ENCODE data around the gene ACVR2A.

Gene ACVR2A

DNA sequence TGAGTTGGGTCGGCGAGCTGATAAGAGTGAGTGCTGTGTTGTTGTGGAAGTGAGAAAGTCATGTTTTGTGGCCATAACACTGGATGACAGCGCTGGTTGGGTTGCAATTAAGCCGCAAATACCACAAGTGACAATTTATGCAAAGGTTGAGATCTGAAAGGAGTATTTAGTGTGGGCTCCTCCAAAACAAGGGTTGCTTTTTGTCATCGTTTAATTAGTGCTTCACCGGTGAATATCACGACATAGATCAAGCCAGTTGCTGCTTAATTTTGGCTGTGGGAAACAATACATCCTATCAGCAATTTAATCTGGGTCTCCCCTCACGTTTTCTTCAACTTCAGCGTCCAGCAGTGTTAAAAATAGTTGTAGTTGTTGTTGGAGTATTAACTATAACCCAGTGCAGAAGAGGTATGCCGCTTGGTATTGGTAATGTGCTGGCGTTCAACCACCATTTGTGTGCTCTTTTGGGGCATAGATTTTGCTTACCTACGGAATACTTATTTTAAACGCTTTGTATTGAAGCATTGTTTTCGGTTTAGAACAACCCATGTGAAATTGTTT is 662 bp downstream of the ACVR2A start:
- H3K9me3 ChIP-seq (ENCODE audit: control insufficient read depth, low read length) = no peaks in the 10 kb centered on the region
- H2AFZ ChIP-seq = peak overlapping the region; percentile 88
- H3K27me3 ChIP-seq (ENCODE audit: control insufficient read depth, insufficient read depth, low read length) = no peaks in the 10 kb centered on the region
- H3K4me1 ChIP-seq = peaks cover 5% of the 10 kb centered on the region
- H3K4me3 ChIP-seq (ENCODE audit: low read depth, low read length) = peak overlapping the region; percentile 82
- H3K27ac ChIP-seq = no peak overlapping the region
- TF ChIP-seq CTCF (IDR thresholded peaks at IDR 0.05) = no peak
- H3K36me3 ChIP-seq (ENCODE audit: control insufficient read depth, insufficient read depth, low read length) = no peaks in the 10 kb centered on the region
- peaks cover 25% of the 10 kb centered on the region for H3K79me2 ChIP-seq
- H3K4me2 ChIP-seq (ENCODE audit: low read length) = peak overlapping the region; percentile 78
- no peak overlapping the region for H3K9ac ChIP-seq

DNA sequence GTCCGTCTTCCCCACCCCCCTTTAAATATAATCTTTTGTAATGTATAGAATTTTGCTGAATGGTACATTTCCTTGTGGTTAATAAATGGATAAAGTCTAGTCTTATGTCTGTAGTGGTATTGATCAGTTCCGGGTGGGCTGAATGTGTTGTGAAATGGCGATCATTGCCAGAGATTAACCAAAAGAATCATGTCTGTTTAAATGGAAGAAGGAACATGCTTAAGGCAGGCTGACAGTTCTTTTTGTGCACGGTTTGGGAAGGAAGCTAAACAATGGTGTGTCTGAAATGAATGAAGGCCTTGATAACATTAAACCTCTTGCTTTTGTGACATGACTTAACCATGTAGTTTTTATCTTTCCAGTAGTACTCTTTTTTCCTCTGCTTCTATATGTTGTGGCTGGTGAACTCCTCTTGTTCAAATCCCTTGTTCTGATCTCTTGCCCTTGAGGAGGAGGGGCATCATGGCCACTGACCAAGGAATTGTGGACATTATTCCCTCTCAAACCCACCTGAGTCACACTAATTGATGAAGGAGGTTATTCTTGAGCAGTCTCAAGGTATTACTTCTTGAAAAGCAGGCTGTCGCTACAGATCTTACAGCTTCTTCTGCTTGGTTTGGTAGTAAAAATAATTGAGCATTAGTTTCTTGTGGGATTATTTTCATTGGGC is 1.7 kb downstream of the ACVR2A start:
- H3K27me3 ChIP-seq (ENCODE audit: control insufficient read depth, insufficient read depth, low read length) = no peaks in the 10 kb centered on the region
- H2AFZ ChIP-seq = no peak overlapping the region
- H3K9me3 ChIP-seq (ENCODE audit: control insufficient read depth, low read length) = no peaks in the 10 kb centered on the region
- H3K27ac ChIP-seq = no peak overlapping the region
- no peak overlapping the region for H3K4me3 ChIP-seq (ENCODE audit: low read depth, low read length)
- no peak for TF ChIP-seq CTCF (IDR thresholded peaks at IDR 0.05)
- no peaks in the 10 kb centered on the region for H3K36me3 ChIP-seq (ENCODE audit: control insufficient read depth, insufficient read depth, low read length)
- peak overlapping the region; percentile 78 for H3K4me2 ChIP-seq (ENCODE audit: low read length)
- H3K79me2 ChIP-seq = peaks cover 36% of the 10 kb centered on the region
- no peak overlapping the region for H3K9ac ChIP-seq
- H3K4me1 ChIP-seq = peaks cover 6% of the 10 kb centered on the region

DNA sequence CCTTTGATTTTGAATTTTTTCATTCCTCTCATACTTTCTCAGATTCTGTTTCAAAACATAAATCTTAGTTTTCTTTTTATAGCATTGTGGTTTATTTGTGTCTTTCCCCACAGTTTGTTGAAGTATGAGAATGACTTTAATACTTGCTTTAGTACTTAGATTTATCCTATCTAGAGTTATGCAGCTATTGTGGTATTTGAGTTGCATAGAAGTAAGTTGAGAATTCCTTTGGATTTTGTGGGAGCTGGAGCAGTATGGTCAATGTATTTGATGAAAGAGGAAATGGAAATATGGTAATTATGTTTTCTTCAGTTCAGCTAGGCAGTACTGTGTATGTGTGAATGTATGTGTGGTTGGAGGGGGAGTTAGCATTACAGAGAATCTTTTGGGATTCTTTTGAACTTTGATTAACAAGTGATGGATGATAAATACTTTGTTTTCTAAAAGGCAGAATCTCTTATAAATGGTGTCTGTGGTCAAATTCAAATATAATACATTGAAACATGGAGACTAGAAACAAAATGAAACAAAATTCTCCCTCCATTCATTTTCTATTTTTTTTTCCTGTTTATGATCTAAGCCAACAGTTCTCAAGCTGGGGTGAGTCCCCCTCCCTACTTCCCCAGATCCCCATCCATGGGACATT is 3.0 kb downstream of the ACVR2A start:
- H3K27me3 ChIP-seq (ENCODE audit: control insufficient read depth, insufficient read depth, low read length) = no peaks in the 10 kb centered on the region

DNA sequence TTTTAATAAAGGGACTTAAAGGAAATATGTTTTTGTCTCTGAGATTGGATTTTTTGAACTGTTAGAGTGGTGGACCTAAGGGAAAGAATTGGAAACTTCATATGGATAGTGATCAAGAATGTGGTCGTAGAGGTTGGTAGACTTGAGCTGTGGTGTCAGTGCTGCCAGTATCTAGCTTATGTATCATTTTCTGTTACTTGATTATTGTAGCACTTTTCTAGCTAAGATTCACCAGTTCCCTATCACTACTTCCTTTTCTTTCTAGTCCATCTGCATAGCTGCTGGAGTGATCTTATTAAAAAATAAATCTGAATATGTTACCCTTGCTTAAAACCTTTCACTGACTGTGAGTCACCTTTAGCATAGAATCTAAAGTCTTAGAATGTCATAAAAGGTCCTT is 6.0 kb downstream of the ACVR2A start:
- Histone ChIP-seq H3K9me3 (ENCODE audit: control insufficient read depth, low read length) (no peaks in the 10 kb centered on the region), H2AFZ (no peak overlapping the region), H3K36me3 (ENCODE audit: control insufficient read depth, insufficient read depth, low read length) (no peaks in the 10 kb centered on the region), H3K4me1 (peaks cover 10% of the 10 kb centered on the region), H3K27me3 (ENCODE audit: control insufficient read depth, insufficient read depth, low read length) (no peaks in the 10 kb centered on the region), H3K4me2 (ENCODE audit: low read length) (no peak overlapping the region), H3K27ac (no peak overlapping the region), H3K4me3 (ENCODE audit: low read depth, low read length) (no peak overlapping the region), H3K9ac (no peak overlapping the region), H3K79me2 (peaks cover 51% of the 10 kb centered on the region)
- no peak for TF ChIP-seq CTCF (IDR thresholded peaks at IDR 0.05)

More for the DNA sequence above, 3.0 kb downstream of the ACVR2A start:
- no peak overlapping the region for H3K9ac ChIP-seq
- no peaks in the 10 kb centered on the region for H3K9me3 ChIP-seq (ENCODE audit: control insufficient read depth, low read length)
- H3K27ac ChIP-seq = no peak overlapping the region
- no peak for TF ChIP-seq CTCF (IDR thresholded peaks at IDR 0.05)
- H3K4me2 ChIP-seq (ENCODE audit: low read length) = no peak overlapping the region
- H3K36me3 ChIP-seq (ENCODE audit: control insufficient read depth, insufficient read depth, low read length) = no peaks in the 10 kb centered on the region
- no peak overlapping the region for H3K4me3 ChIP-seq (ENCODE audit: low read depth, low read length)
- H2AFZ ChIP-seq = no peak overlapping the region
- H3K4me1 ChIP-seq = peaks cover 6% of the 10 kb centered on the region
- H3K79me2 ChIP-seq = peaks cover 40% of the 10 kb centered on the region

Measured in parathyroid adenoma (tissue), 2 donors.